A673 (cell line): ENCODE results near the gene AURKA. TPM values are rescaled to one million over a fixed set of nuclear protein-coding genes. Genes with fewer than 3 reads are reported as not detected.

Experiments used
- BruUV-seq: library from RNA; stranded (reverse); fragments of 400-500 nt; replicated peaks from 2 replicates; lab custom pipeline; 2021; lab: Mats Ljungman, UMichigan
- CTCF ChIA-PET: fragments of 300-600 bp; sonication (Branson Sonifier 250); formaldehyde crosslinking; loops from one replicate; lab custom pipeline; 2022; ENCODE audit warnings: antibody characterized with exemption; lab: Charles Lee
- POLR2A ChIA-PET: fragments of 300-600 bp; sonication (Branson Sonifier 250); formaldehyde crosslinking; loops from one replicate; lab custom pipeline; 2022; ENCODE audit warnings: antibody characterized with exemption; ENCODE audit not compliant: low non-redundant PET; lab: Charles Lee
- DNase-seq: peaks from one replicate; pipeline ENCODE4 v3.0.0-alpha.2; 2015; ENCODE audit warnings: low spot score
- H3K27ac ChIP-seq: fragments of 200-600 bp; sonication (generic); 2 replicates; pipeline ENCODE4 v1.5.1; 2016; ENCODE audit warnings: mixed run types, low read depth, mild to moderate bottlenecking, mixed read lengths, antibody characterized with exemption, low read length; ENCODE audit not compliant: poor library complexity, severe bottlenecking
- H3K27me3 ChIP-seq: fragments of 200-600 bp; sonication (generic); replicated peaks from 2 replicates; pipeline ENCODE4 v1.6.1; 2017; ENCODE audit warnings: mixed run types, low read depth, mild to moderate bottlenecking, mixed read lengths, antibody characterized with exemption, low read length; ENCODE audit not compliant: insufficient read depth, poor library complexity
- H3K36me3 ChIP-seq: fragments of 200-600 bp; sonication (generic); 2 replicates; pipeline ENCODE4 v1.6.1; 2016; ENCODE audit warnings: mixed run types, mild to moderate bottlenecking, mixed read lengths, antibody characterized with exemption, low read length; ENCODE audit not compliant: insufficient read depth, poor library complexity, severe bottlenecking
- H3K4me1 ChIP-seq: fragments of 200-600 bp; sonication (generic); 2 replicates; pipeline ENCODE4 v1.6.1; 2017; ENCODE audit warnings: mixed run types, mild to moderate bottlenecking, mixed read lengths, antibody characterized with exemption, low read length; ENCODE audit not compliant: insufficient read depth, poor library complexity, severe bottlenecking
- H3K4me3 ChIP-seq: fragments of 200-600 bp; sonication (generic); 2 replicates; pipeline ENCODE4 v1.5.1; 2016; ENCODE audit warnings: low read depth, mixed run types, mild to moderate bottlenecking, mixed read lengths, low read length; ENCODE audit not compliant: poor library complexity, severe bottlenecking
- H3K9me3 ChIP-seq: fragments of 200-600 bp; sonication (generic); 2 replicates; pipeline ENCODE4 v1.6.1; 2016; ENCODE audit warnings: mixed run types, low read depth, mild to moderate bottlenecking, mixed read lengths, antibody characterized with exemption, low read length; ENCODE audit not compliant: poor library complexity, severe bottlenecking
- CTCF ChIP-seq: fragments of 300-800, 200-600 bp; sonication (generic); conservative IDR thresholded peaks from 2 replicates; pipeline ENCODE4 v1.5.1; 2017; ENCODE audit warnings: low read depth, mild to moderate bottlenecking, antibody characterized with exemption, low read length, moderate library complexity, mixed read lengths
- EZH2 ChIP-seq: fragments of 200-600 bp; sonication (generic); IDR thresholded peaks from 2 replicates; pipeline ENCODE4 v1.6.1; 2017; ENCODE audit warnings: borderline replicate concordance, low read depth, mild to moderate bottlenecking, mixed read lengths, antibody characterized with exemption, low read length; ENCODE audit not compliant: poor library complexity, severe bottlenecking
- intact Hi-C: fragments of 100-400 bp; cut with micrococcal nuclease; formaldehyde crosslinking; loops from one replicate; pipeline ENCODE4 v1.10.0; 2022; ENCODE audit not compliant: unreplicated experiment
- total RNA-seq: library from RNA; stranded (reverse); gene quantifications from 2 replicates; pipeline ENCODE4 v1.2.3, GENCODE V29; 2021

AURKA gene
- total RNA-seq, 1 experiment from 2014 or later = 105 TPM

GRCh38 chr20:56429941-56430340 is 37.9 kb upstream of the AURKA start:
- TF ChIP-seq EZH2 (no peak), CTCF (no peak)
- CTCF ChIA-PET = no interaction called here
- intact Hi-C loops = no loop called here
- Histone ChIP-seq H3K4me3 (no peak overlapping the region), H3K27me3 (no peaks in the 10 kb centered on the region), H3K27ac (no peak overlapping the region), H3K4me1 (no peaks in the 10 kb centered on the region), H3K9me3 (no peaks in the 10 kb centered on the region), H3K36me3 (no peaks in the 10 kb centered on the region)
- POLR2A ChIA-PET = no interaction called here
- no TSS peak for BruUV-seq
- no peak for DNase-seq

- no peak for TF ChIP-seq EZH2
- TF ChIP-seq CTCF = no peak
- intact Hi-C loops = no loop called here
- no peaks in the 10 kb centered on the region for H3K27me3 ChIP-seq
- no peak overlapping the region for H3K4me3 ChIP-seq
- ChIA-PET CTCF (no interaction called here), POLR2A (no interaction called here)
- H3K36me3 ChIP-seq = no peaks in the 10 kb centered on the region
- no peaks in the 10 kb centered on the region for H3K4me1 ChIP-seq
- DNase-seq = no peak
- no peak overlapping the region for H3K27ac ChIP-seq
- no TSS peak for BruUV-seq
- no peaks in the 10 kb centered on the region for H3K9me3 ChIP-seq
Measured at GRCh38 chr20:56429502-56429901, 37.5 kb upstream of the AURKA start.

GRCh38 chr20:56428881-56429280 is 36.9 kb upstream of the AURKA start:
- Histone ChIP-seq H3K4me1 (no peaks in the 10 kb centered on the region), H3K4me3 (no peak overlapping the region), H3K36me3 (no peaks in the 10 kb centered on the region), H3K27ac (no peak overlapping the region), H3K27me3 (no peaks in the 10 kb centered on the region), H3K9me3 (no peaks in the 10 kb centered on the region)
- POLR2A ChIA-PET = no interaction called here
- TF ChIP-seq EZH2 (no peak), CTCF (no peak)
- CTCF ChIA-PET = no interaction called here
- BruUV-seq = no TSS peak
- DNase-seq = no peak
- intact Hi-C loops = no loop called here
